PFSK-1 (cell line): ENCODE measurements around the gene TEX2.

Source experiments
- POLR2AphosphoS5 ChIP-seq: IDR thresholded peaks from 2 replicates; pipeline ENCODE4 v1.6.1; 2012; ENCODE audit warnings: low read depth, mild to moderate bottlenecking, control low read depth, low read length, moderate library complexity
- TAF1 ChIP-seq: IDR thresholded peaks from 2 replicates; pipeline ENCODE4 v1.6.1; 2012; ENCODE audit warnings: low read length, control low read depth, borderline replicate concordance; ENCODE audit not compliant: insufficient read depth
- TF ChIP-seq, protein P1 (sequence below), 2 experiments: IDR thresholded peaks; 2 replicates each; pipeline versions ENCODE4 v1.6.1 to v1.8.0; 2011 to 2012; ENCODE audit warnings: low read depth in 2 of 2, low read length in 2 of 2, control low read depth in 1 of 2, inconsistent platforms in 1 of 2, mild to moderate bottlenecking in 1 of 2, moderate library complexity in 1 of 2; ENCODE audit not compliant: insufficient read depth in 1 of 2

GRCh38 chr17:64198331-64199090, 64.5 kb downstream of the TEX2 start:
- TF ChIP-seq, protein P1, sequence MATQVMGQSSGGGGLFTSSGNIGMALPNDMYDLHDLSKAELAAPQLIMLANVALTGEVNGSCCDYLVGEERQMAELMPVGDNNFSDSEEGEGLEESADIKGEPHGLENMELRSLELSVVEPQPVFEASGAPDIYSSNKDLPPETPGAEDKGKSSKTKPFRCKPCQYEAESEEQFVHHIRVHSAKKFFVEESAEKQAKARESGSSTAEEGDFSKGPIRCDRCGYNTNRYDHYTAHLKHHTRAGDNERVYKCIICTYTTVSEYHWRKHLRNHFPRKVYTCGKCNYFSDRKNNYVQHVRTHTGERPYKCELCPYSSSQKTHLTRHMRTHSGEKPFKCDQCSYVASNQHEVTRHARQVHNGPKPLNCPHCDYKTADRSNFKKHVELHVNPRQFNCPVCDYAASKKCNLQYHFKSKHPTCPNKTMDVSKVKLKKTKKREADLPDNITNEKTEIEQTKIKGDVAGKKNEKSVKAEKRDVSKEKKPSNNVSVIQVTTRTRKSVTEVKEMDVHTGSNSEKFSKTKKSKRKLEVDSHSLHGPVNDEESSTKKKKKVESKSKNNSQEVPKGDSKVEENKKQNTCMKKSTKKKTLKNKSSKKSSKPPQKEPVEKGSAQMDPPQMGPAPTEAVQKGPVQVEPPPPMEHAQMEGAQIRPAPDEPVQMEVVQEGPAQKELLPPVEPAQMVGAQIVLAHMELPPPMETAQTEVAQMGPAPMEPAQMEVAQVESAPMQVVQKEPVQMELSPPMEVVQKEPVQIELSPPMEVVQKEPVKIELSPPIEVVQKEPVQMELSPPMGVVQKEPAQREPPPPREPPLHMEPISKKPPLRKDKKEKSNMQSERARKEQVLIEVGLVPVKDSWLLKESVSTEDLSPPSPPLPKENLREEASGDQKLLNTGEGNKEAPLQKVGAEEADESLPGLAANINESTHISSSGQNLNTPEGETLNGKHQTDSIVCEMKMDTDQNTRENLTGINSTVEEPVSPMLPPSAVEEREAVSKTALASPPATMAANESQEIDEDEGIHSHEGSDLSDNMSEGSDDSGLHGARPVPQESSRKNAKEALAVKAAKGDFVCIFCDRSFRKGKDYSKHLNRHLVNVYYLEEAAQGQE (IDR thresholded peaks at IDR 0.05; ENCODE audit: insufficient read depth in 1 of 2, low read depth in 2 of 2, low read length in 2 of 2): no peak
- no peak for TF ChIP-seq TAF1
- TF ChIP-seq POLR2AphosphoS5: no peak
